HT-29 (cell line): ENCODE data around the gene UQCC5. TPM values are rescaled to one million over a fixed set of nuclear protein-coding genes. Genes with fewer than 3 reads are reported as not detected.

Experiments used
- DNase-seq: peaks from one replicate; pipeline ENCODE4 v3.0.0-alpha.2; 2015; ENCODE audit warnings: low spot score
- total RNA-seq: library from RNA; depleted of rRNA; stranded (reverse); fragments of >200 nt; shearing (Covaris generic); gene quantifications from 2 replicates; pipeline ENCODE4 v1.2.3, GENCODE V29; 2014

UQCC5 gene
- total RNA-seq, 1 experiment from 2014 or later = 38.3 TPM

DNA sequence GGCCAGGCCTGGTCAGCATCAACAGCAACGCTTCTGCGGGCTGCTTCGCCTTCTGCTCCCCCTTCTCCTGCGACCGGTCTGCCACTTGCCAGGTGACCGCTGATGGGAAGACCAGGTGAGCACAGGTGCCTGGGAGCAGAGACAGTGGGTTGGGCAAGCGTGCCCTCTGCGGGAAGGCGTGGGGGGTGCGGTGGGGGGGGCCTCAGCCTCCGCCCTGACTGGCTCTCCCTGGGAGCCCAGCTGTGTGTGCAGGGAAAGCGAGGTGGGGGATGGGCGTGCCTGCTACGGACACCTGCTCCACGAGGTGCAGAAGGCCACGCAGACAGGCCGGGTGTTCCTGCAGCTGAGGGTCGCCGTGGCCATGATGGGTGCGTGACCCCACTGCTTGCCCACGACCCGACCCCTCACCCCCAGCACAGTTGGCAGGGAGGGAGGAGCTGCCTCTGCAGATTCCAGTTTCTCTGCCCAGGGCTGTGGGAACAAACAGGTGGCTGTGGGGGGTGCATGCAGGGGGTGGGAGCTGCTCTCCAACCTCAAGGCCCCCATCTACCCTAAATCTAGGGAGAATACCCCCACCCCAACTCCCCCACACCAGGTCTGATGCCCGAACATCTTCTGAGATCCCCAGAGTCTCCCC, 32.5 kb upstream of the UQCC5 start:
- DNase-seq = no peak

DNA sequence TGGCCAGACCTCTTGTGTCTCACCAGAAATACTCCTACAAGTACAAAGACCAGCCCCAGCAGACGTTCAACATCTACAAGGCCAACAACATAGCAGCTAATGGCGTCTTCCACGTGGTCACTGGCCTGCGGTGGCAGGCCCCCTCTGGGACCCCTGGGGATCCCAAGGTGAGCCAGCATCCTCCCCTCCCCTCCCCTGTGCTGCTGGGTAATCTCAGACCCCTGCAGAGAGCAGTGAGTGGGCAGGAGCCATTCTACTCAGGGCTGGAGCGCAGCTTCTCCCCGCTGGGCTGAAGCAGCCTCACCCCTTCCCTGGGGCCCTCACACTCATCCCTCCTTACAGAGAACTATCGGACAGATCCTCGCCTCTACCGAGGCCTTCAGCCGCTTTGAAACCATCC, 31.4 kb upstream of the UQCC5 start:
- DNase-seq = no peak

GRCh38 chr3:52506266-52506966, 30.0 kb upstream of the UQCC5 start:
- no peak for DNase-seq

GRCh38 chr3:52507359-52507758, 29.0 kb upstream of the UQCC5 start:
- no peak for DNase-seq

GRCh38 chr3:52509753-52510328, 26.6 kb upstream of the UQCC5 start:
- no peak for DNase-seq

DNA sequence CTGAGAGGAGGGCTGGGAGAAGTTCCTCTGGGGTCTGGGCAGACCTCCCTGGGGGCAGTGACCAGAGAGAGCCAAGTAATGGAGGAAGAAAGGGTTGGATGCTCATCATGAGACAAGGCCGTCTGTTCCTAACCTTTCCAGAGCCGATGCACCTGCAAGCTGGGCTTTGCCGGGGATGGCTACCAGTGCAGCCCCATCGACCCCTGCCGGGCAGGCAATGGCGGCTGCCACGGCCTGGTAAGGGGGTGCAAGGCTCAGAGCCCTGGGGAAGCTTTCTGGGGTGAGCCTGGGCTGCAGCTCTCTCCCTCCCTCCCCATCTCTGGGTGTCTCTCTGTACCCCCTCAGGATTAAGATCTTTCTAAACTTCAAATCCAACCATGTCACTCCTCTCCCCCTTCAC, 24.9 kb upstream of the UQCC5 start:
- DNase-seq = no peak

GRCh38 chr3:52512105-52512504, 24.3 kb upstream of the UQCC5 start:
- no peak for DNase-seq

- DNase-seq = no peak
These were observed 23.7 kb upstream of the UQCC5 start for GRCh38 chr3:52512727-52513126.

GRCh38 chr3:52513281-52513680, 23.1 kb upstream of the UQCC5 start:
- no peak for DNase-seq

- DNase-seq = no peak
These were observed 21.8 kb upstream of the UQCC5 start for GRCh38 chr3:52514576-52514975.

- DNase-seq = no peak
These were observed 21.2 kb upstream of the UQCC5 start for GRCh38 chr3:52515192-52515591.

GRCh38 chr3:52516509-52517195, 19.8 kb upstream of the UQCC5 start:
- no peak for DNase-seq

- DNase-seq = no peak
These were observed 18.3 kb upstream of the UQCC5 start for GRCh38 chr3:52517796-52518722.

DNA sequence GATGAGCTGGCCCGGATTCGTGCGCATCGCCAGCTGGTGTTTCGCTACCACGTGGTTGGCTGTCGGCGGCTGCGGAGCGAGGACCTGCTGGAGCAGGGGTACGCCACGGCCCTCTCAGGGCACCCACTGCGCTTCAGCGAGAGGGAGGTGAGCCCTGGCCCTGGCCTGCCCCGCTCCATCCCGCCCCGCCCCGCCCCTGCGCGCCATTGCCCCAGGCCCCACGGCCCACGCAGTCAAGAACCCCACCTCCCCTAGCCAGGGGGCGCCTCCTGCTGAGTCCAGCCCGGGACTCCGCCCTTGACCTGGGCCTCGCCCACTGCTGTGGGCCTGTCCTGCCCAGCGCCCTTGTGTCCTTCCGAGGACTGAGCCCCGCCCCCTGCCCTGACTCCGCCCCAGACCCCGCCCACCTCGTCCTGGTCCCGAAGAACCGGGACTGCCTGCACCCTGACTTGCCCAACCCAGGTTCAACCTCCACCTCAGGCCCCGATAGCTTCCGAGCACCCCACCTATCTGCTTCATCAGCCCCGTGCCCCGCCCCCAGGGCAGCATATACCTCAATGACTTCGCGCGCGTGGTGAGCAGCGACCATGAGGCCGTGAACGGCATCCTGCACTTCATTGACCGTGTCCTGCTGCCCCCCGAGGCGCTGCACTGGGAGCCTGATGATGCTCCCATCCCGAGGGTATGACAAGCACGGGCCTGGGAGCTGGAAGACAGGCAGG, 17.5 kb upstream of the UQCC5 start:
- DNase-seq = no peak

DNA sequence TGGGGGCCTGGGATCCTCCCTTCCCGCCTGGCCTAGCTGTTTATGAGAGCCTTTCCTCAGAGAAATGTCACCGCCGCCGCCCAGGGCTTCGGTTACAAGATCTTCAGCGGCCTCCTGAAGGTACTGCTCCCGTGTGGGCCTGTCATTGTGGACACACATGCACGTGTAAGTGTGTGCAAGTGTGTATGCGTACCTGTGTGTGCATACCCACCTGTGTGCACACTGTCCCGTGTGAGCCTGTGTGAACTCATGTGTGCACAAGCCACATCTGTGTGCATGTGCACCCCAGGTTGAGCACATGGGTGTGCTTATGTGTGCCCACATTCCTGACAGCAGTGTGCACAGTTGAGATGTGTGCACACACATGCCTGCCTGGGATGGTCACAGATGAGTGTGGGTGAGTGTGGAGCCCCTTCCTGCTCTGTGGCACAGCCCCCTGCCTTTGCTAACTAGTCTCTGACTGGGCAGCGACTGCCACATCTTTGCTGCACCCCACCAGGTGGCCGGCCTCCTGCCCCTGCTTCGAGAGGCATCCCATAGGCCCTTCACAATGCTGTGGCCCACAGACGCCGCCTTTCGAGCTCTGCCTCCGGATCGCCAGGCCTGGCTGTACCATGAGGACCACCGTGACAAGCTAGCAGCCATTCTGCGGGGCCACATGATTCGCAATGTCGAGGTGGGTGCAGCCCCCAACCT, 16.8 kb upstream of the UQCC5 start:
- no peak for DNase-seq

DNA sequence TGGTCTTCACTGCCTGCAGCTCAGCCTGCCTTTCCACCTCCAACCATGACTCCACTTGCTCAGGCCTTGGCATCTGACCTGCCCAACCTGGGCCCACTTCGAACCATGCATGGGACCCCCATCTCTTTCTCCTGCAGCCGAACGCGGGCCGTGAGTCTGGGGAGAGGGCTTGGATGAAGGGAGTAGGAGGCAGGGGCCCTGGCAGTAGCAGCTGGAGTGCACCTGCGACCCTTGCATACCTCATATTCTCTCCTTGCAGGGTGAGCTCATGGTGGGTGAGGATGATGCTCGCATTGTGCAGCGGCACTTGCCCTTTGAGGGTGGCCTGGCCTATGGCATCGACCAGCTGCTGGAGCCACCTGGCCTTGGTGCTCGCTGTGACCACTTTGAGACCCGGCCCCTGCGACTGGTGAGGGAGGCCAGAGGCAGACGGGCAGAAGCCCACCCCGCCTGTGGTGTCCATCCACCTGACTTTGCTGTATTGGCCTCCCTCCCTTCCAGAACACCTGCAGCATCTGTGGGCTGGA, 16.2 kb upstream of the UQCC5 start:
- no peak for DNase-seq

GRCh38 chr3:52520716-52521487, 15.5 kb upstream of the UQCC5 start:
- no peak for DNase-seq

DNA sequence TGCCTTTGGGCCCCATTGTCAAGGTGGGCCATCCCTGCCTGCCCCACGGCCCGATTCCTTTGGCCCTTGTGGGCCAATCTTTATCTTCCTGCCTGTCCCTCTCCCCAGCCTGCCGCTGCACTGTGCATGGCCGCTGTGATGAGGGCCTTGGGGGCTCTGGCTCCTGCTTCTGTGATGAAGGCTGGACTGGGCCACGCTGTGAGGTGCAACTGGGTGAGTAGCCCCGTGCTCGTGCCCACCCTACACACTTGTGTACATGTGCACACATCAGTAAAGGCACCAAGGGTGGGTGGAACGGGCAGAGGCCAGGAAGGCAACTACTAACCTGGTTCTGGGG, 14.9 kb upstream of the UQCC5 start:
- DNase-seq = no peak
